HG03342 (cell line): ENCODE data around the gene HUS1.
"Not testable (repeated sequence)": the region's sequence is repeated elsewhere in the genome, so short reads cannot be mapped to it uniquely, and the experiment has no call there.

ENCODE experiments used
- ATAC-seq: cut with Tn5 transposase; IDR thresholded peaks from one replicate; pipeline ENCODE4 v1.9.1; 2021; ENCODE audit warnings: mild to moderate bottlenecking, moderate library complexity; ENCODE audit not compliant: unreplicated experiment

Gene HUS1

DNA sequence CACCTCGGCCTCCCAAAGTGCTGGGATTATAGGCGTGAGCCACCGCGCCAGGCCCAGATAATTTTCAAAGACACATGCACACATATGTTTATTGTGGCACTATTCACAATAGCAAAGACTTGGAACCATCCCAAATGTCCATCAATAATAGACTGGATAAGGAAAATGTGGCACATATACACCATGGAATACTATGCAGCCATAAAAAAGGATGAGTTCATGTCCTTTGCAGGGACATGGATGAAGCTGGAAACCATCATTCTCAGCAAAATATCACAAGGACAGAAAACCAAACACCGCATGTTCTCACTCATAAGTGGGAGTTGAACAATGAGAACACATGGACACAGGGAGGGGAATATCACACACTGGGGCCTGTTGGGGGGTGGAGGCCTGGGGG, 1.2 kb upstream of the HUS1 start:
- not testable (repeated sequence) for ATAC-seq

GRCh38 chr7:47979832-47980181, 392 bp upstream of the HUS1 start:
- ATAC-seq, result no peak

DNA sequence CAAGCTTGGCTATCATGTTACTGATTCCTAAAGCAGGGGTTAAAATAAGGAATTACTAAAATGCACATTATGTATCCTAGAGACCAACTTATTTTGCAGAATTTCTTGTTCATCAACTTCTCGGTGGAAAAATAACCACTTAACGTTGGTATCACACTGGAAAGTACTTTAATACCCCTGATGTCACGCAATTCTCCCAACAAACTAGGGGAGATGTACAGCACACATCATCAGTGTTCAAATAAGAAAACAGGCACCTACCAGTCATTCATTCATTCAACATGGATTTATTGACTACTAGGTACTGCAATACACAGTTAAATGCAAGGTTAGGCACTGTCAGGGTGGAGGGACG, 648 bp downstream of the HUS1 start:
- no peak for ATAC-seq

- ATAC-seq, result no peak
These were observed 5.7 kb downstream of the HUS1 start for GRCh38 chr7:47973739-47974138.

- ATAC-seq, result no peak
These were observed 8.7 kb downstream of the HUS1 start for GRCh38 chr7:47970761-47971160.

DNA sequence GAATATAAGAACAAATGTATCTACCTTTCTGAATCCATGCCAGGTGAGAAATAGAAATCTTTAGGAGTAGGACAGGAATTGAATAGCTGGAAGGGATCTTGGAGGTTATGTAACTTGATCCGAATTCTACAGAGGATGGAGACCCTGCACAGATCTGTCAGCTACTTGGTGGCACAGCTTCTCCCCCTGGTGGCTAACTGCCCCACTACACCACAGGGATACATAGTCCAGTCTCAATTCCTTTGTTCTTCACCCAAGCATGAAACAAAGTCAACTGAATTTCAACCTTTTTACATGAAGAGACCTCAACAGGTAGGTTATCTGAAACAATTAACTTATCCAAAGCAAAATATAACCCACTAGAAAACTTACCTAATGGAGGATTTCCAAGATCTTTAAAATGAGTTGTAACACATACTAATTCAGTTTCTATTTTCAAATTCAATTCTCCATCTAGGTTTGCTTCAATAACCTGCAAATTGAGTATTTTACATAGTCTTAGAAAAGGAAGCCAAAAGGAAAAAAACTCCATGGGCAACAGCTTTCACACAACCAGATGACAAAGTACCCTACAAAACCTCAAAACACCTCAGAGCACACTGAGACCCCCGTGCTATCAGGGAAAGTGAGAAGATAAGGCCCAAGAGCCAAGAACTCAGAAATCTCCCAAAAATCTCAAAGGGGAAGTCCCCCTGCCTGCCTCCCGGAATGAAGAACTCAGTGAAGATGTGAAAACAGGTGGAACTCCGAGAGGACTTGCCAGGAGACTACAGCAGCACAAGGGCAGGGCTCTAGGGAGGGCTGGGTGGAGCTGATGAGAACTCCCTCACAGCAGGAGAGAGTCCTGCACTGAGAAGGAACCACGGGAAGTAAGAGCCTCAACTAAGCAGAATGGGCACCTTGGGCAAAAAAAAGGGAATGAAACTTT, 10.3 kb downstream of the HUS1 start:
- ATAC-seq, result peak; percentile 93

GRCh38 chr7:47967708-47968107, 11.7 kb downstream of the HUS1 start:
- no peak for ATAC-seq

DNA sequence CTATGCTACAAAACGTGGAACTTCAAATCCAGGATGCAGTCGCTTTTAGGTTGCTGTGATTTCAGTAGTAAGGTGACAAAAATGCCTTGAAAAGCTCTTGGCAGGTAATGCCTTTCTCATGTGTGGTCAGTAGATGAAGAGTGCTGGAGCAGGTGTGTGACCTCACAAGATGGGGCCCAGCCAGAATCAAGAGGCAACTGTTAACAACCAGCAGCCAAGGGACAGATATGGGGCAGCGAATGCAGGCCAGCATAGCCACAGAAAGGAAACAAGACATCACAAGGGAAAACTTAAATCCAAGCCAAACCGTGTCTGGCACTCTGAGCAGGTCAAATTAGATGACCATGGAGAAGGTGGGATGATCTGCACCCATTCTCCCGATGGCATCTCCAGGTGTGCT, 12.3 kb downstream of the HUS1 start:
- no peak for ATAC-seq

DNA sequence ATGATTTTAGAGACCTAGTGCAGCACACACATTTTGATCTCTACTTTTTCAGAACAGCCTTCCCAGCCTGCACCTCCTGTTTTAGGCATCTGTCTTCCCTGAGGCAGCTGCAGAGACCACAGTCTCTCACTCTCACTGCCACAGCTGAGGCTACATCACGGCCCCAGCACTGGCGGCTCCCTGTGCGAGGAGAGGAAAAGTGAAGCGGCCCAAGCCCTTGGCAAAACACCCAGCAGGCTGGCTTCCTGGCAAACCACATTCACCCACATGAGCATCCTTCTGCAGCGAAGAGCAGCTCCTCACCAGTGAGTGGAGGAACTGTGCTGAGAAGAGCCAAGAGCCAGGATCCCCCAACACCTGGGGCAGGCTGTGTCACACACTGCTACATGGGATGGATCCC, 14.0 kb downstream of the HUS1 start:
- no peak for ATAC-seq

- ATAC-seq, result no peak
These were observed 17.2 kb downstream of the HUS1 start for GRCh38 chr7:47962262-47962661.

GRCh38 chr7:47957156-47957555, 22.3 kb downstream of the HUS1 start:
- ATAC-seq, result no peak

DNA sequence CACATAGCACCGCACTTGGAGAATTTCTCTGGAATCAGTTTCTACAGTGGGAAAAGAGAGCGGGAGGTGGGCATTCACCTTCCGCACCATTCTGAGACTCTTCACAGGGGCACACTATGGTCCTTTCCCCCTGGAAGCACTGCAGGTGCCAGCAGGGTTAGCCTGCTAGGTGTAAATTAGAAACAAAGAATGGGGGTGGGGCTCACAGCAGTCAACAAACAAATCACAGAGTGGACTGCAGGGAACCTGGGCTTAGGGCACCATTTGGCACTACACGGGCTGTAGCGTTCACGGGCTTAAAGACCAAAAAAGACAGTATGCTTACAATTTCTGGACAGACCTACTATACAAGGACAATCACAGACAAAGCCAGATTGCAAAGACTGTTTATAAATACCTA, 23.2 kb downstream of the HUS1 start:
- ATAC-seq, result no peak

DNA sequence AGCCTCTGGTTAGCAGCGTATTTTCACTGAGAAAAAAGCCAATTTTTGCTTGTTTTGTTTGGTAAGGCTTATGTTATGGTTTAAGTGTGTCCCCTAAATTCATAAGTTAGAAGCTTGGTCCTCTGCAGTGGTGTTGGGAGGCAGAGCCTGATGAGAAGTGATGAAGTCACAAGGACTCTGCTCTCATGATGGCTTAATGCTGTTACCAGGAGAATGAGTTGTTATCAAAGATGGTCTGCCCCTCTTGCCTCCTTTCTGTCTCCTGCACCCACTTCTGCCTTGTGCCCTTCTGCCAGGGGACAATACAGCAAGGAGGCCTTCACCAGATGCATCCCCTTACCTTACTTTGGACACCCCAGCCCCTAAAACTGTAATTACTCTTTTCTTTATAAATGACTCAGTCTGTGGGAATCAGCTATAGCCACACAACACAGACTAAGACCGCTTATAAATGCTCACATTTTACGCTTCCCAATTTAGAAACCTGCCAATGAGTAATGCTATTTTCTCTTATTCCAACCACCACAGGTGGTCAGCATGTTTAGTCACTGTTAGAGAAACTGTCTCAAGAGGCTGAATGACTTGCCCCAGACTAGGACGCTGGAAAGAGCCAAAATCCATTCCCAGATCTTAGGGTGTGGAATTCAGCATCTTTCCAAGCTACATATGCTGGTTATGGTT, 25.0 kb downstream of the HUS1 start:
- ATAC-seq, result peak; percentile 43

GRCh38 chr7:47953822-47954221, 25.6 kb downstream of the HUS1 start:
- peak; percentile 43 for ATAC-seq

GRCh38 chr7:47952224-47952623, 27.2 kb downstream of the HUS1 start:
- no peak for ATAC-seq

GRCh38 chr7:47951374-47951773, 28.0 kb downstream of the HUS1 start:
- ATAC-seq, result no peak

DNA sequence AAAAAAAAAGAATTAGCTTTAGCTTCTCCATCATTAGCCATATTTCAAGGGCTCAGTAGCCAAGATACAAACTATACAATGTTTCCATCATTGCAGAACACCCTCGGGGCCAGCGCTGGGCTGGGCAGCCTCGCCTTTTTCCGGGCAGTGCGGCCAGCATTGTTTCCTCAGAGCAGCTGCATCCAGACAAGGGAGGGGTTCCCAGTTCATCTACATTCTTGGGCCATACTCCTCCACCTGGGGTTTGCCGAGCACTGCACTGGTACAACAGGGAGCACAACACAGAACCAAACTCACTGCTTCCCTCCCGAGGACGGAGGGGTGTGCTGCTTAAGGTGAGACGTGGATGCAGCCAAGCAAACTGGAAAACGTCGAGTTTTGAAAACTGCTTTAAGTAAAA, 28.7 kb downstream of the HUS1 start:
- no peak for ATAC-seq

DNA sequence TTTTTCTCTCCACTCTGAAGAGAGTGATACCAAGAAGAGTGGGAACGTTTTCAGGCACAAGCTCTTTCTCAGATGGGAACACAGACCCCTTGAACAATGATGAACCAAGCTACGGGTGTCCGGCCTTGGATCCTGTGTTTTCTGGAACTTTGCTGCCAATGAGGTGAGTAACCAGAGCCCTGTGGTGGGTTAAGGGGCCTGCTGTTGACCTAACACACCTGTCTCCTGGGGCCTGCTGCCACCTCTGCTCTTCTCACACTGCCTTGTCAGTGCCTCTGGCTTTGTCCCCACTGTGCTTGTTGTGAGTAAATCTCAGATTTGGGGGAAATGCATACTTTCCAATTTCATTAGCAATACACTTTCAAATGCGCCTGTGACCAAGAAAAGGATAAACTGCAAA, 29.7 kb downstream of the HUS1 start:
- ATAC-seq, result no peak

DNA sequence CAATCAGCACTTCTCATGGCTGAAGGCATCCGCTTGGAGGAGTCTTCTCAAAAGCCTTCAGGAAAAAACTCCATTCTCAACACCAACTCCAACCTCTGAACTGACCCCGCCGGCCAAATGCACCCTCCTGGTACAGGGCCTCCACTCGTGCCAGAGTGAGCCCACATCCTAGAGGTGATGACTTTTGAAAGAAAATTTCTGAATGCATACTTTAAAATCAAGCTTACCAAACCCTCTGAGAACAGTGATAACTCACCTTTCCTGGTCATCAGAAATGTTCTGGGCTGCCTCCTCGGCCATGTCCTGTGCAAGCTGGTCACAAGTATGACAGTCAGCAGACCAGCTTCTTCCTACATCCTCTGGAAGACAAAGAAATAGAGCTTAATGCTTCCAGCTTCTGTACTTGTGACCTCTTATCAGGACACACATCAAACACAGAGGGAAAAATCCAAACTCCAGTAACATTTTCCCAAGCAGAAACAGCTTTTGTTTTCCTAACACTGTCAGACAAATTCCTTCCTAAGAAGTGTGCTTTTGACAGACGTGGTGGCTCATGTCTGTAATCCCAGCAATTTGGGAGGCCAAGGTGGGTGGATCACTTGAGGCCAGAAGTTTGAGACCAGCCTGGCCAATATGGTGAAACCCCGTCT, 31.1 kb downstream of the HUS1 start, which contains the start of gene PKD1L1:
Gene PKD1L1 (minus strand): TSS at position 326 of the 650 bp plus-strand sequence. CDS start 26 bp downstream, at position 300.
- no peak for ATAC-seq

- ATAC-seq, result no peak
These were observed 32.1 kb downstream of the HUS1 start for GRCh38 chr7:47947355-47947749.

GRCh38 chr7:47946581-47947354, 32.6 kb downstream of the HUS1 start:
- no peak for ATAC-seq
